ENCODE results near the gene KCNK7.
"Not testable (repeated sequence)": the region's sequence is repeated elsewhere in the genome, so short reads cannot be mapped to it uniquely, and the experiment has no call there.

KCNK7 gene

GRCh38 chr11:65573391-65574079 is 22.1 kb downstream of the KCNK7 start:
- no peaks in the 10 kb centered on the region for H3K9me3 ChIP-seq (ENCODE audit: control insufficient read depth, low read depth, low read length)
- peaks cover 24% of the 10 kb centered on the region for H3K4me1 ChIP-seq (ENCODE audit: control insufficient read depth, low read depth, low read length)
- peaks cover 36% of the 10 kb centered on the region for H3K27me3 ChIP-seq (ENCODE audit: control insufficient read depth, insufficient read depth, low read length)
- H3K9ac ChIP-seq (ENCODE audit: low read length), result no peak overlapping the region
- no peak overlapping the region for H3K27ac ChIP-seq (ENCODE audit: low read length)
- peak overlapping the region; percentile 63 for H3K4me3 ChIP-seq (ENCODE audit: low read length)
- no peaks in the 10 kb centered on the region for H3K36me3 ChIP-seq (ENCODE audit: control insufficient read depth, low read depth, low read length)

GRCh38 chr11:65572356-65573051 is 23.1 kb downstream of the KCNK7 start, which contains the start of gene FAM89B:
Gene FAM89B, plus strand, starts transcription at chr11:65572538. Its CDS starts 132 bp downstream, at chr11:65572670.
- H3K4me1 ChIP-seq (ENCODE audit: control insufficient read depth, low read depth, low read length), result peaks cover 24% of the 10 kb centered on the region
- peak within 1 kb of the TSS; percentile 63 for H3K4me3 ChIP-seq (ENCODE audit: low read length)
- H3K27me3 ChIP-seq (ENCODE audit: control insufficient read depth, insufficient read depth, low read length), result peaks cover 32% of the 10 kb centered on the region
- H3K9me3 ChIP-seq (ENCODE audit: control insufficient read depth, low read depth, low read length), result no peaks in the 10 kb centered on the region
- H3K36me3 ChIP-seq (ENCODE audit: control insufficient read depth, low read depth, low read length), result no peaks in the 10 kb centered on the region
- no peak within 1 kb of the TSS for H3K9ac ChIP-seq (ENCODE audit: low read length)
- H3K27ac ChIP-seq (ENCODE audit: low read length), result no peak within 1 kb of the TSS

- Histone ChIP-seq H3K27ac (ENCODE audit: low read length) (no peak overlapping the region), H3K36me3 (ENCODE audit: control insufficient read depth, low read depth, low read length) (no peaks in the 10 kb centered on the region), H3K4me1 (ENCODE audit: control insufficient read depth, low read depth, low read length) (peaks cover 24% of the 10 kb centered on the region), H3K27me3 (ENCODE audit: control insufficient read depth, insufficient read depth, low read length) (peaks cover 31% of the 10 kb centered on the region), H3K9me3 (ENCODE audit: control insufficient read depth, low read depth, low read length) (no peaks in the 10 kb centered on the region), H3K9ac (ENCODE audit: low read length) (no peak overlapping the region), H3K4me3 (ENCODE audit: low read length) (peak overlapping the region; percentile 52)
Measured at GRCh38 chr11:65571940-65572339, 23.7 kb downstream of the KCNK7 start.

- H3K27ac ChIP-seq (ENCODE audit: low read length), result no peak overlapping the region
- no peak overlapping the region for H3K9ac ChIP-seq (ENCODE audit: low read length)
- H3K4me3 ChIP-seq (ENCODE audit: low read length), result peak overlapping the region; percentile 91
- peaks cover 26% of the 10 kb centered on the region for H3K27me3 ChIP-seq (ENCODE audit: control insufficient read depth, insufficient read depth, low read length)
- peaks cover 24% of the 10 kb centered on the region for H3K4me1 ChIP-seq (ENCODE audit: control insufficient read depth, low read depth, low read length)
- no peaks in the 10 kb centered on the region for H3K9me3 ChIP-seq (ENCODE audit: control insufficient read depth, low read depth, low read length)
- no peaks in the 10 kb centered on the region for H3K36me3 ChIP-seq (ENCODE audit: control insufficient read depth, low read depth, low read length)
Measured at GRCh38 chr11:65571420-65571819, 24.2 kb downstream of the KCNK7 start.

GRCh38 chr11:65569973-65570918 is 25.4 kb downstream of the KCNK7 start, which contains the start of gene ZNRD2:
Gene ZNRD2, plus strand, starts transcription at chr11:65570477. Its CDS starts 15 bp downstream, at chr11:65570492.
- Histone ChIP-seq H3K4me3 (ENCODE audit: low read length) (peak within 1 kb of the TSS; percentile 91), H3K9me3 (ENCODE audit: control insufficient read depth, low read depth, low read length) (no peaks in the 10 kb centered on the region), H3K9ac (ENCODE audit: low read length) (peak within 1 kb of the TSS; percentile 67), H3K27ac (ENCODE audit: low read length) (no peak within 1 kb of the TSS), H3K4me1 (ENCODE audit: control insufficient read depth, low read depth, low read length) (peaks cover 24% of the 10 kb centered on the region), H3K36me3 (ENCODE audit: control insufficient read depth, low read depth, low read length) (no peaks in the 10 kb centered on the region), H3K27me3 (ENCODE audit: control insufficient read depth, insufficient read depth, low read length) (peaks cover 17% of the 10 kb centered on the region)

- Histone ChIP-seq H3K27ac (ENCODE audit: low read length) (no peak overlapping the region), H3K27me3 (ENCODE audit: control insufficient read depth, insufficient read depth, low read length) (peaks cover 8% of the 10 kb centered on the region), H3K9ac (ENCODE audit: low read length) (peak overlapping the region; percentile 67), H3K4me3 (ENCODE audit: low read length) (peak overlapping the region; percentile 91), H3K9me3 (ENCODE audit: control insufficient read depth, low read depth, low read length) (no peaks in the 10 kb centered on the region), H3K4me1 (ENCODE audit: control insufficient read depth, low read depth, low read length) (peaks cover 18% of the 10 kb centered on the region), H3K36me3 (ENCODE audit: control insufficient read depth, low read depth, low read length) (no peaks in the 10 kb centered on the region)
Measured at GRCh38 chr11:65569164-65569972, 26.2 kb downstream of the KCNK7 start.

- Histone ChIP-seq H3K4me1 (ENCODE audit: control insufficient read depth, low read depth, low read length) (peaks cover 14% of the 10 kb centered on the region), H3K4me3 (ENCODE audit: low read length) (no peak overlapping the region), H3K9me3 (ENCODE audit: control insufficient read depth, low read depth, low read length) (no peaks in the 10 kb centered on the region), H3K27ac (ENCODE audit: low read length) (no peak overlapping the region), H3K9ac (ENCODE audit: low read length) (no peak overlapping the region), H3K36me3 (ENCODE audit: control insufficient read depth, low read depth, low read length) (no peaks in the 10 kb centered on the region), H3K27me3 (ENCODE audit: control insufficient read depth, insufficient read depth, low read length) (no peaks in the 10 kb centered on the region)
Measured at GRCh38 chr11:65565624-65566453, 29.8 kb downstream of the KCNK7 start.

GRCh38 chr11:65564879-65565559 is 30.6 kb downstream of the KCNK7 start:
- H3K4me3 ChIP-seq (ENCODE audit: low read length); H3K36me3 ChIP-seq (ENCODE audit: control insufficient read depth, low read depth, low read length); H3K9ac ChIP-seq (ENCODE audit: low read length); H3K9me3 ChIP-seq (ENCODE audit: control insufficient read depth, low read depth, low read length); H3K27ac ChIP-seq (ENCODE audit: low read length); H3K27me3 ChIP-seq (ENCODE audit: control insufficient read depth, insufficient read depth, low read length): not testable (repeated sequence)
- peaks cover 19% of the 10 kb centered on the region for H3K4me1 ChIP-seq (ENCODE audit: control insufficient read depth, low read depth, low read length)

GRCh38 chr11:65563601-65564000 is 32.0 kb downstream of the KCNK7 start:
- no peak overlapping the region for H3K27ac ChIP-seq (ENCODE audit: low read length)
- no peak overlapping the region for H3K9ac ChIP-seq (ENCODE audit: low read length)
- H3K27me3 ChIP-seq (ENCODE audit: control insufficient read depth, insufficient read depth, low read length), result peaks cover 19% of the 10 kb centered on the region
- no peaks in the 10 kb centered on the region for H3K36me3 ChIP-seq (ENCODE audit: control insufficient read depth, low read depth, low read length)
- H3K9me3 ChIP-seq (ENCODE audit: control insufficient read depth, low read depth, low read length), result no peaks in the 10 kb centered on the region
- H3K4me3 ChIP-seq (ENCODE audit: low read length), result no peak overlapping the region
- H3K4me1 ChIP-seq (ENCODE audit: control insufficient read depth, low read depth, low read length), result peaks cover 20% of the 10 kb centered on the region

- Histone ChIP-seq H3K36me3 (ENCODE audit: control insufficient read depth, low read depth, low read length) (no peaks in the 10 kb centered on the region), H3K4me1 (ENCODE audit: control insufficient read depth, low read depth, low read length) (peaks cover 20% of the 10 kb centered on the region), H3K9me3 (ENCODE audit: control insufficient read depth, low read depth, low read length) (no peaks in the 10 kb centered on the region), H3K4me3 (ENCODE audit: low read length) (no peak overlapping the region), H3K27ac (ENCODE audit: low read length) (no peak overlapping the region), H3K27me3 (ENCODE audit: control insufficient read depth, insufficient read depth, low read length) (peaks cover 19% of the 10 kb centered on the region), H3K9ac (ENCODE audit: low read length) (no peak overlapping the region)
Measured at GRCh38 chr11:65562788-65563187, 32.8 kb downstream of the KCNK7 start.
